Astrocyte (in vitro differentiated cells and primary cell): ENCODE data around the gene CD300E. TPM values are rescaled to one million over a fixed set of nuclear protein-coding genes. Genes with fewer than 3 reads are reported as not detected.
"Not testable (repeated sequence)": the region's sequence is repeated elsewhere in the genome, so short reads cannot be mapped to it uniquely, and the experiment has no call there.

Experiments used
- DNase-seq: peaks from one replicate; pipeline ENCODE4 v3.0.0-alpha.2; 2010; ENCODE audit warnings: low read depth
- FAIRE-seq: peaks from 2 replicates; lab custom pipeline; 2011; peaks lifted over from hg19 to GRCh38; lab: Jason Lieb, UNC
- H2AFZ ChIP-seq: 2 replicates; pipeline ENCODE4 v1.6.0; 2012; ENCODE audit warnings: low read depth, low read length, inconsistent platforms
- H3K27ac ChIP-seq: 2 replicates; pipeline ENCODE4 v1.5.1; 2011; ENCODE audit warnings: low read depth, low read length, inconsistent platforms
- H3K27me3 ChIP-seq: 2 replicates; pipeline ENCODE4 v1.6.0; 2011; ENCODE audit warnings: low read length, inconsistent platforms; ENCODE audit not compliant: insufficient read depth
- H3K36me3 ChIP-seq: 2 replicates; pipeline ENCODE4 v1.5.1; 2011; ENCODE audit warnings: low read length, inconsistent platforms; ENCODE audit not compliant: insufficient read depth
- H3K4me1 ChIP-seq: 2 replicates; pipeline ENCODE4 v1.5.1; 2011; ENCODE audit warnings: low read length, inconsistent platforms; ENCODE audit not compliant: insufficient read depth
- H3K4me2 ChIP-seq: 2 replicates; pipeline ENCODE4 v1.6.0; 2012; ENCODE audit warnings: low read length, inconsistent platforms
- H3K4me3 ChIP-seq: 2 replicates; pipeline ENCODE4 v1.5.1; 2011; ENCODE audit warnings: low read depth, mild to moderate bottlenecking, low read length, inconsistent platforms; ENCODE audit not compliant: insufficient read depth
- H3K79me2 ChIP-seq: 2 replicates; pipeline ENCODE4 v1.6.0; 2012; ENCODE audit warnings: mild to moderate bottlenecking, low read length, inconsistent platforms; ENCODE audit not compliant: insufficient read depth
- H3K9ac ChIP-seq: 2 replicates; pipeline ENCODE4 v1.6.0; 2012; ENCODE audit warnings: mild to moderate bottlenecking, low read length, inconsistent platforms
- H3K9me3 ChIP-seq: 2 replicates; pipeline ENCODE4 v1.5.1; 2012; ENCODE audit warnings: low read depth, mild to moderate bottlenecking, low read length, inconsistent platforms; ENCODE audit not compliant: insufficient read depth
- H4K20me1 ChIP-seq: 2 replicates; pipeline ENCODE4 v1.6.0; 2012; ENCODE audit warnings: low read length, inconsistent platforms; ENCODE audit not compliant: insufficient read depth
- H3K27ac Mint-ChIP-seq: one replicate; pipeline ENCODE4 v1.8.0; 2021; ENCODE audit warnings: mild to moderate bottlenecking, mixed read lengths; ENCODE audit not compliant: unreplicated experiment
- H3K27me3 Mint-ChIP-seq: one replicate; pipeline ENCODE4 v1.8.0; 2021; ENCODE audit warnings: low read depth, mixed read lengths; ENCODE audit not compliant: unreplicated experiment
- H3K36me3 Mint-ChIP-seq: one replicate; pipeline ENCODE4 v1.8.0; 2021; ENCODE audit warnings: low read depth, mixed read lengths; ENCODE audit not compliant: unreplicated experiment
- H3K4me1 Mint-ChIP-seq: one replicate; pipeline ENCODE4 v1.8.0; 2021; ENCODE audit warnings: low read depth, mixed read lengths; ENCODE audit not compliant: unreplicated experiment
- H3K4me3 Mint-ChIP-seq: one replicate; pipeline ENCODE4 v1.8.0; 2021; ENCODE audit warnings: mild to moderate bottlenecking, moderate library complexity, mixed read lengths; ENCODE audit not compliant: unreplicated experiment
- H3K9me3 Mint-ChIP-seq: one replicate; pipeline ENCODE4 v1.8.0; 2021; ENCODE audit warnings: mild to moderate bottlenecking, mixed read lengths; ENCODE audit not compliant: unreplicated experiment
- EZH2 ChIP-seq: IDR thresholded peaks from 2 replicates; pipeline ENCODE4 v1.6.1; 2012; ENCODE audit warnings: mild to moderate bottlenecking, low read length, inconsistent platforms; ENCODE audit not compliant: insufficient read depth
- total RNA-seq: library from RNA; stranded (reverse); gene quantifications from 2 replicates; pipeline ENCODE4 v1.2.1, GENCODE V29; 2021
- TF ChIP-seq, protein P1 (sequence below): IDR thresholded peaks from 2 replicates; pipeline ENCODE4 v1.5.1; 2011; ENCODE audit warnings: low read depth, mild to moderate bottlenecking, inconsistent platforms, low read length, moderate library complexity; ENCODE audit not compliant: insufficient read depth

CD300E gene
- total RNA-seq, 1 donor from 2014 or later = not detected

DNA sequence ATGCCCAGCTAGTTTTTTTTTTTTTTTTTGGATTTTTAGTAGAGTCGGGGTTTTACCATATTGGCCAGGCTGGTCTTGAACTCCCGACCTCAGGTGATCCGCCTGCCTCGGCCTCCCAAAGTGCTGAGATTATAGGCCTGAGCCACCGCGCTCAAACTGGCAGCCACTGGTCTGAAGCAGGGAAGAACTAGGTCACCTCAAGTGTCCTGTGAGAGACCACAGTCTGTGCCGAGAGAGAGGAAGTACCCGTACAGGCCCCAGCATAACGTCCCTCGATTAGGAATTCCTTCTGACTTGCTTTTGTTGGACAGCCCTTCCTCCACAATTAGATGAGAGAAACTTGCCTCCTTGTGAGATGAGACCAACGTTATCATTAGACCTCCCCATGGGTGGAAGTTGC, 13.7 kb upstream of the CD300E start:
- no peaks in the 10 kb centered on the region for H3K36me3 ChIP-seq
- no peaks in the 10 kb centered on the region for H3K27me3 ChIP-seq
- H3K4me2 ChIP-seq = no peak overlapping the region
- no peaks in the 10 kb centered on the region for H4K20me1 ChIP-seq
- Mint-ChIP-seq H3K27me3 (peaks cover 32% of the 10 kb centered on the region), H3K9me3 (no peaks in the 10 kb centered on the region), H3K4me1 (peaks cover 8% of the 10 kb centered on the region), H3K4me3 (no peak overlapping the region), H3K27ac (no peak overlapping the region), H3K36me3 (no peaks in the 10 kb centered on the region)
- H3K27ac ChIP-seq = no peak overlapping the region
- no peak overlapping the region for H2AFZ ChIP-seq
- H3K9me3 ChIP-seq = no peaks in the 10 kb centered on the region
- H3K9ac ChIP-seq = no peak overlapping the region
- no peaks in the 10 kb centered on the region for H3K79me2 ChIP-seq
- no peaks in the 10 kb centered on the region for H3K4me1 ChIP-seq
- TF ChIP-seq EZH2 = no peak
- TF ChIP-seq, protein P1, sequence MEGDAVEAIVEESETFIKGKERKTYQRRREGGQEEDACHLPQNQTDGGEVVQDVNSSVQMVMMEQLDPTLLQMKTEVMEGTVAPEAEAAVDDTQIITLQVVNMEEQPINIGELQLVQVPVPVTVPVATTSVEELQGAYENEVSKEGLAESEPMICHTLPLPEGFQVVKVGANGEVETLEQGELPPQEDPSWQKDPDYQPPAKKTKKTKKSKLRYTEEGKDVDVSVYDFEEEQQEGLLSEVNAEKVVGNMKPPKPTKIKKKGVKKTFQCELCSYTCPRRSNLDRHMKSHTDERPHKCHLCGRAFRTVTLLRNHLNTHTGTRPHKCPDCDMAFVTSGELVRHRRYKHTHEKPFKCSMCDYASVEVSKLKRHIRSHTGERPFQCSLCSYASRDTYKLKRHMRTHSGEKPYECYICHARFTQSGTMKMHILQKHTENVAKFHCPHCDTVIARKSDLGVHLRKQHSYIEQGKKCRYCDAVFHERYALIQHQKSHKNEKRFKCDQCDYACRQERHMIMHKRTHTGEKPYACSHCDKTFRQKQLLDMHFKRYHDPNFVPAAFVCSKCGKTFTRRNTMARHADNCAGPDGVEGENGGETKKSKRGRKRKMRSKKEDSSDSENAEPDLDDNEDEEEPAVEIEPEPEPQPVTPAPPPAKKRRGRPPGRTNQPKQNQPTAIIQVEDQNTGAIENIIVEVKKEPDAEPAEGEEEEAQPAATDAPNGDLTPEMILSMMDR = no peak
- no peak for DNase-seq
- H3K4me3 ChIP-seq = no peak overlapping the region
- no peak for FAIRE-seq

DNA sequence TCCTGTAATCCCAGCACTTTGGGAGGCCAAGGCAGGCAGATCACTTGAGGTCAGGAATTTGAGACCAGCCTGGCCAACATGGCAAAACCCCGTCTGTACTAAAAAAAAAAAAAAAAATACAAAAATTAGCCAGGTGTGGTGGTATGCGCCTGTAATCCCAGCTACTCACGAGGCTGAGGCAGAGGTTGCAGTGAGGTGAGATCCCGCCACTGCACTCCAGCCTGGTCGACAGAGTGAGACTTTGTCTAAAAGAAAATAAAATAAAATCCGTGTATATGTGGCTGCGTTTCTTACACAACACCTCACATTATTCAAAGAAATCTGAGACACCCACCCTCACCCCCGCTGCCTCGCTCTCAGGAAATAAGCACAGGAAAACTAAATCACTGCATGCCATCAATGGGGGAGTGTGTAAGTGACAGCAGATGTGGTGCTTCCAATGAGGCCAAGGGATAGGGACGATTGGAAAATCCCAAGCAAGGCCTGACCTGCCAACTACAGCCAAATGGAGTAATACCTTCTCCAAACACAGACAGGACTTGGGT, 13.1 kb upstream of the CD300E start:
- H3K79me2 ChIP-seq, H3K36me3 ChIP-seq, H3K9me3 Mint-ChIP-seq, H3K4me1 ChIP-seq, FAIRE-seq, H3K9ac ChIP-seq, H3K4me2 ChIP-seq, H3K4me3 Mint-ChIP-seq, H2AFZ ChIP-seq, H3K27ac Mint-ChIP-seq, H4K20me1 ChIP-seq, H3K27ac ChIP-seq, H3K27me3 ChIP-seq, H3K9me3 ChIP-seq, H3K36me3 Mint-ChIP-seq, H3K4me3 ChIP-seq, DNase-seq: not testable (repeated sequence)
- H3K4me1 Mint-ChIP-seq = peaks cover 14% of the 10 kb centered on the region
- H3K27me3 Mint-ChIP-seq = peaks cover 27% of the 10 kb centered on the region

DNA sequence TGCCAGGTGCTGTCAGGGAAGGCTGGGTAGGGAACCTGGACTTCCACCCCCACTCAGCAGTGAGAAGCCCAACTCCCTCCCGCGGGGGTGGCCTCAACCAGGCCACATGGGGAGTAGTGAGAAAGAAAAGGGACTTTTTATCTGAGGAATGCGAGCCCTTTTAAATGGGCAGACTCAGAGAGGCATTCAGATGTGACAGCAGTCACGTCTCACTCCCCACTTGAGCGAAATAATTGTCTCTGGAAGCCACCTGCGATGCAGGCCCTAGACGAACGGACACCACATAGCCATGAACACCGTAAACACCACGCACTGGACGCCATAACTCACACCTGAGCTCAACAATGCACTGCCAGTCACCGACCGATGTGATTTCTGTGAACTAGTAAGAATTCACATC, 11.9 kb upstream of the CD300E start:
- no peak for FAIRE-seq
- H3K4me2 ChIP-seq = no peak overlapping the region
- H3K4me3 Mint-ChIP-seq = no peak overlapping the region
- no peaks in the 10 kb centered on the region for H3K9me3 ChIP-seq
- no peaks in the 10 kb centered on the region for H3K36me3 Mint-ChIP-seq
- H3K9me3 Mint-ChIP-seq = no peaks in the 10 kb centered on the region
- DNase-seq = no peak
- H3K27me3 ChIP-seq = no peaks in the 10 kb centered on the region
- H3K27ac Mint-ChIP-seq = no peak overlapping the region
- H3K4me1 ChIP-seq = no peaks in the 10 kb centered on the region
- H3K27me3 Mint-ChIP-seq = peaks cover 17% of the 10 kb centered on the region
- H4K20me1 ChIP-seq = no peaks in the 10 kb centered on the region
- no peak overlapping the region for H3K4me3 ChIP-seq
- H3K79me2 ChIP-seq = no peaks in the 10 kb centered on the region
- H3K4me1 Mint-ChIP-seq = peaks cover 15% of the 10 kb centered on the region
- H2AFZ ChIP-seq = no peak overlapping the region
- no peak overlapping the region for H3K9ac ChIP-seq
- H3K36me3 ChIP-seq = no peaks in the 10 kb centered on the region
- TF ChIP-seq, protein P1 = no peak
- no peak for TF ChIP-seq EZH2
- H3K27ac ChIP-seq = no peak overlapping the region
